T-helper 17 cell (primary cell): Measurements from ENCODE around the gene TFEB. TPM values are rescaled to one million over a fixed set of nuclear protein-coding genes. Genes with fewer than 3 reads are reported as not detected.

Experiments used
- ATAC-seq: fragments of 150-1000 bp; cut with Tn5 transposase; 2 replicates; pipeline ENCODE4 v1.10.0; 2021; ENCODE audit warnings: mild to moderate bottlenecking, moderate library complexity
- DNase-seq, 3 donors: peaks; one replicate each; pipeline versions ENCODE4 v3.0.0 to v3.0.0-alpha.2; 2020 to 2021
- H3K9me3 ChIP-seq: one replicate; pipeline ENCODE4 v1.7.0; 2013; ENCODE audit warnings: low read length, mild to moderate bottlenecking; ENCODE audit not compliant: control insufficient read depth, poor library complexity, severe bottlenecking
- H3K27ac Mint-ChIP-seq: one replicate; pipeline ENCODE4 v1.8.0; 2022; ENCODE audit warnings: mild to moderate bottlenecking, moderate library complexity, mixed read lengths
- H3K27me3 Mint-ChIP-seq: one replicate; pipeline ENCODE4 v1.8.0; 2022; ENCODE audit warnings: mixed read lengths
- H3K36me3 Mint-ChIP-seq: one replicate; pipeline ENCODE4 v1.8.0; 2022; ENCODE audit warnings: low read depth, mixed read lengths
- H3K4me1 Mint-ChIP-seq: one replicate; pipeline ENCODE4 v1.8.0; 2022; ENCODE audit warnings: mild to moderate bottlenecking, mixed read lengths
- H3K4me3 Mint-ChIP-seq: one replicate; pipeline ENCODE4 v1.8.0; 2022; ENCODE audit warnings: mild to moderate bottlenecking, moderate library complexity, mixed read lengths
- total RNA-seq, 4 donors: library from RNA in 2 of 4; stranded (reverse) in 2 of 4; gene quantifications; one replicate each; pipeline ENCODE4 v1.2.3 and lab custom pipeline; 2022 to 2026

TFEB gene
- total RNA-seq, 2 donors from 2014 or later: 17.6 to 18.9 TPM

GRCh38 chr6:41757271-41757670 is 21.9 kb upstream of the TFEB start:
- Mint-ChIP-seq H3K4me1 (peaks cover 4% of the 10 kb centered on the region), H3K36me3 (no peaks in the 10 kb centered on the region), H3K27ac (no peak overlapping the region), H3K4me3 (no peak overlapping the region), H3K27me3 (peaks cover 35% of the 10 kb centered on the region)
- ATAC-seq (no peak), DNase-seq (no peak)
- H3K9me3 ChIP-seq: no peaks in the 10 kb centered on the region

GRCh38 chr6:41756354-41756753 is 20.9 kb upstream of the TFEB start:
- Mint-ChIP-seq H3K4me1 (peaks cover under 1% of the 10 kb centered on the region), H3K27ac (no peak overlapping the region), H3K4me3 (no peak overlapping the region), H3K27me3 (peaks cover 33% of the 10 kb centered on the region), H3K36me3 (no peaks in the 10 kb centered on the region)
- no peaks in the 10 kb centered on the region for H3K9me3 ChIP-seq
- ATAC-seq (no peak), DNase-seq (no peak)

- no peak overlapping the region for H3K4me3 Mint-ChIP-seq
Measured at GRCh38 chr6:41755895-41756294, 20.5 kb upstream of the TFEB start.

GRCh38 chr6:41750374-41750773 is 15.0 kb upstream of the TFEB start:
- peaks cover 3% of the 10 kb centered on the region for H3K36me3 Mint-ChIP-seq
- H3K4me3 Mint-ChIP-seq: no peak overlapping the region
- H3K9me3 ChIP-seq: no peaks in the 10 kb centered on the region
- no peak for ATAC-seq
- H3K27me3 Mint-ChIP-seq: peaks cover 23% of the 10 kb centered on the region
- H3K4me1 Mint-ChIP-seq: no peaks in the 10 kb centered on the region
- no peak overlapping the region for H3K27ac Mint-ChIP-seq
- no peak for DNase-seq

More at GRCh38 chr6:41755895-41756294, 20.5 kb upstream of the TFEB start:
- H3K36me3 Mint-ChIP-seq: no peaks in the 10 kb centered on the region
- H3K27ac Mint-ChIP-seq: no peak overlapping the region
- DNase-seq: no peak
- no peak for ATAC-seq
- H3K9me3 ChIP-seq: no peaks in the 10 kb centered on the region
- H3K27me3 Mint-ChIP-seq: peaks cover 30% of the 10 kb centered on the region
- no peaks in the 10 kb centered on the region for H3K4me1 Mint-ChIP-seq

GRCh38 chr6:41748542-41748941 is 13.1 kb upstream of the TFEB start:
- no peak overlapping the region for H3K4me3 Mint-ChIP-seq
- no peak for DNase-seq
- no peaks in the 10 kb centered on the region for H3K9me3 ChIP-seq
- no peak overlapping the region for H3K27ac Mint-ChIP-seq
- no peak for ATAC-seq
- H3K36me3 Mint-ChIP-seq: peaks cover 6% of the 10 kb centered on the region
- H3K4me1 Mint-ChIP-seq: peaks cover 6% of the 10 kb centered on the region
- H3K27me3 Mint-ChIP-seq: peaks cover 6% of the 10 kb centered on the region

- peaks cover 6% of the 10 kb centered on the region for H3K4me1 Mint-ChIP-seq
- peaks cover 2% of the 10 kb centered on the region for H3K27me3 Mint-ChIP-seq
- no peak for DNase-seq
- H3K9me3 ChIP-seq: no peaks in the 10 kb centered on the region
- H3K36me3 Mint-ChIP-seq: peaks cover 6% of the 10 kb centered on the region
- no peak for ATAC-seq
- H3K4me3 Mint-ChIP-seq: no peak overlapping the region
- no peak overlapping the region for H3K27ac Mint-ChIP-seq
Measured at GRCh38 chr6:41748102-41748477, 12.7 kb upstream of the TFEB start.

GRCh38 chr6:41747256-41748101 is 12.1 kb upstream of the TFEB start, which contains the start of gene PGC:
PGC (minus strand) TSS chr6:41747397; CDS start chr6:41747334, 63 bp downstream.
- Mint-ChIP-seq H3K27ac (no peak within 1 kb of the TSS), H3K4me3 (no peak within 1 kb of the TSS), H3K4me1 (peaks cover 6% of the 10 kb centered on the region), H3K27me3 (no peaks in the 10 kb centered on the region), H3K36me3 (peaks cover 6% of the 10 kb centered on the region)
- no peak for ATAC-seq
- no peak for DNase-seq
- H3K9me3 ChIP-seq: no peaks in the 10 kb centered on the region

GRCh38 chr6:41746107-41746506 is 10.7 kb upstream of the TFEB start:
- ATAC-seq: no peak
- no peak for DNase-seq
- H3K9me3 ChIP-seq: no peaks in the 10 kb centered on the region
- peaks cover 8% of the 10 kb centered on the region for H3K4me1 Mint-ChIP-seq
- no peak overlapping the region for H3K4me3 Mint-ChIP-seq
- H3K27me3 Mint-ChIP-seq: no peaks in the 10 kb centered on the region
- H3K27ac Mint-ChIP-seq: no peak overlapping the region
- H3K36me3 Mint-ChIP-seq: peaks cover 6% of the 10 kb centered on the region

- Mint-ChIP-seq H3K36me3 (peaks cover 3% of the 10 kb centered on the region), H3K27me3 (no peaks in the 10 kb centered on the region), H3K27ac (no peak overlapping the region), H3K4me3 (no peak overlapping the region), H3K4me1 (peaks cover 8% of the 10 kb centered on the region)
- ATAC-seq: no peak
- H3K9me3 ChIP-seq: no peaks in the 10 kb centered on the region
- no peak for DNase-seq
Measured at GRCh38 chr6:41744236-41744787, 8.9 kb upstream of the TFEB start.

GRCh38 chr6:41743406-41744235 is 8.2 kb upstream of the TFEB start:
- H3K9me3 ChIP-seq: no peaks in the 10 kb centered on the region
- DNase-seq (no peak), ATAC-seq (no peak)
- Mint-ChIP-seq H3K4me1 (peaks cover 8% of the 10 kb centered on the region), H3K36me3 (peaks cover 3% of the 10 kb centered on the region), H3K27me3 (no peaks in the 10 kb centered on the region), H3K4me3 (no peak overlapping the region), H3K27ac (no peak overlapping the region)

GRCh38 chr6:41741625-41742490 is 6.5 kb upstream of the TFEB start:
- Mint-ChIP-seq H3K27ac (no peak overlapping the region), H3K4me3 (no peak overlapping the region), H3K27me3 (no peaks in the 10 kb centered on the region), H3K36me3 (peaks cover 3% of the 10 kb centered on the region), H3K4me1 (peaks cover 8% of the 10 kb centered on the region)
- DNase-seq: no peak
- H3K9me3 ChIP-seq: no peaks in the 10 kb centered on the region
- ATAC-seq: no peak

- no peaks in the 10 kb centered on the region for H3K27me3 Mint-ChIP-seq
- DNase-seq (no peak), ATAC-seq (no peak)
- peaks cover 3% of the 10 kb centered on the region for H3K36me3 Mint-ChIP-seq
- H3K4me3 Mint-ChIP-seq: no peak overlapping the region
- H3K27ac Mint-ChIP-seq: no peak overlapping the region
- H3K4me1 Mint-ChIP-seq: peaks cover 10% of the 10 kb centered on the region
- H3K9me3 ChIP-seq: no peaks in the 10 kb centered on the region
Measured at GRCh38 chr6:41740366-41741162, 5.2 kb upstream of the TFEB start.
